GM21619 (cell line): ENCODE data around the gene VN1R5.

Source experiments
- ATAC-seq: cut with Tn5 transposase; IDR thresholded peaks from one replicate; pipeline ENCODE4 v1.9.1; 2021; ENCODE audit not compliant: unreplicated experiment

VN1R5 gene

DNA sequence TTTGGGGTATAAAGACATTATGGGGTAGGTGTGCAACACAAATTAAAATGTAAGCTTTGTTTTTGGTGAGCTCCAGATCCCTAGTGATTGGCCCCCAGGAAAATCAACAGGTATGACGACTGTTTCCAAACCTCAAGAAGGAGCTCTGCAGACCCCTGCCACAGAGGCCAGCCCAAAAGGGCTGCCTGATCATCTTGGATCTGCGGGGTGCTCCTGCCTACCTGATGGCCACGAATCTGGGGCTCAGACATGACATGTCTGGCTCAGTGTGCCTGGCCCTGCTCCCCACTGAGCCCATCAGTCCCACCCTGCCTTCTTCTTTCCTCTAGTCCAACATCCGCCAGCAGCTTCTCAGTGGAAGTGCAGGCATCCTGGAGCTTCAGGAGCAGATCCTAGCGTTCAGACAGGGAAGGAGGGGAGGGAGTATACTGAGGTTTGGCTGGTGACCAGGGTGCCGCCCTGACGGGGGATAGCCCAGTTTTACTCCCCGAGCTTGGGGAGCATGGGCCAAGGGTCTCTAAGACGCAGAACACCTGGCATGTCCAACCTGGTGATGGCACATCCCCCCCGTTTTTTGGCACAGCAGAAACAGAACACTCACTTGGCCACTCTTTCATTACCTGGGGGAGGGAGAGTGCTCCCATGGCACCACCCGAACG, 44.0 kb downstream of the VN1R5 start:
- no peak for ATAC-seq

DNA sequence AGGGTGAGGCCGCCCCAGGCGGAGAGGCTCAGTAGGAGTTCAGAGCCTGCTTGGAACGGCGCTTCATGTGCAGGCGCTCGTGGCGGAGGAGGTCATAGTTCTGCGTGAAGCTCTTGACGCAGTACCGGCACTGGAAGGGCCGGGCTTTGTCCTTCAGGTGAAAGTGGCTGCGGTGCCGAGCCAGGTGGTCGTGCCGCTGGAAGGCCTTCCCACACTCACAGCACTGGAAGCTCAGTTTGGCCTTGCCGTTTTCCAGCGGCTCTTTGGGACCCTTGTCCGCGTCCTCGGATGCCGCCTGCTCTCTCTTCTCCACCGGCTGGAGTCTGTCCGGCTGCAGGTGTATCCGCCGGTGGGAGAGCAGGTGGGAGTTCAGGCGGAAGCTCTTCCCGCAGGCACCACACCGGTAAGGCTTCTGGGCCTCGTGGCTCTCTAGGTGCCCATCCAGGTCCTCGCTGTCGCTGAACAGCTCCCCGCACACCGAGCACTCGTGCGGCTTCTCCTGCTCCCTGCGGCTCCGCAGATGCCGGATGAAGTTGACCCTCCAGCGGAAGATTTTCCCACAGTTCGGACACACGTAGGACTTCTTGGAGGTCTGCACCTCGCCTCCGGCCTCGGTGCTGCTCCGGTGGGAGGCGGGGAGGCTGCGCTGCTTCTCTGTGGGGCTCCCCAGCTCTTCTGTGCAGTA, 44.8 kb downstream of the VN1R5 start:
- ATAC-seq, result no peak

DNA sequence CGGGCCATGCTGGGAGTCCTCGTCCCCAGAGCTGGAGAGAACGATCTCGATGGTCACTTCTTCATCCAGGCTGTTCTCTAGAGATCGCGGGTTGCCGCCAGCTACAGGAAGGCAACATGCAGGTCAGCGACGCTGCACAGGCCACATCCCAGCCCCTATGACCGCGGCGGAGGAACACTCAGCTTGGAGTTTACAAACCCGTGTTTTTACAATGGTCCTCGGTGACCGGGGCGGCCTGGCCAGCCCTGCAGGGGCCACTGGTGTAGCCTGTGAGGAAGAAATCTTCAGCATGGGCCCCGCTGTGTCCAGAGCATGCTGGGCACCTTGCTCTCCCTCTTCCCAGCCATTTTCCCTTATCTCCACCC, 45.3 kb downstream of the VN1R5 start:
- no peak for ATAC-seq

DNA sequence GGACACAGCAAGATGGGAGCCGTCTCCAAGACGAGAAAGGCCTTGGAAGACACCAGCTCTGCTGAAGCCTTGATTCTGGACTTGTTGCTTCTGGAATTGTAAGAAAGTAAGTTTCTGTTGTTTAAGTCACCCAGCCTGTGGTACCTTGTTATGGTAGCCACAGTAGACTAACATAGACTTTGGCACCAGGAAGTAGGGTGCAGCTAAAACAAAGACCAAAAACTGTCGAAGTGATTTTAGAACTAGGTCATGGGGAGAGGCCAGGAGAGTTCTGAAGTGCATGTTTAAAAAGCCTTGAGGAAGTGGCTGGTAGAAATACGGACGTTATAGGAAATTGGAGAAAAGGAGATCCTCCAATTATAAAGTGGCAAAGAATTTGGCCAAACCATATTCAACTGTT, 47.3 kb downstream of the VN1R5 start:
- ATAC-seq, result no peak

DNA sequence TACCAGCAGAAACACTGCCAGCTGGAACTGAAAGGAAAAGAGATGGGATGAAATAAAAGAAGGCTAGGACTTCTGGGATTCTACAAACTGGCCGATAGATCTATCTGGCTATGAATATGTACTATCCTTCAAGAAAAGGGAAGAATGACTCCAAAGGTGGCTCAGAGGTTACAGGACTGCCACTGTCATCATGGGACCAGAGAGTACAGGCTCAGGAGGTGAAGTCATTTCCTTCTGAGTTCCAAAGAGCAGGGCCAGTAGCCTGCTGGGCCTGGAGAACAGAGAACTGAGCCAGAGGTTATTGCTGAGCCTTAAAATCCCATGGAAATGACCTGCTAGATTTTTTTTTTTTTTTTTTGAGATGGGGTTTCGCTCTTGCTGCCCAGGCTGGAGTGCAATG, 48.2 kb downstream of the VN1R5 start:
- ATAC-seq, result no peak
